ENCODE measurements around the gene TMEM163.
"Not testable (repeated sequence)": the region's sequence is repeated elsewhere in the genome, so short reads cannot be mapped to it uniquely, and the experiment has no call there.

TMEM163 gene

DNA sequence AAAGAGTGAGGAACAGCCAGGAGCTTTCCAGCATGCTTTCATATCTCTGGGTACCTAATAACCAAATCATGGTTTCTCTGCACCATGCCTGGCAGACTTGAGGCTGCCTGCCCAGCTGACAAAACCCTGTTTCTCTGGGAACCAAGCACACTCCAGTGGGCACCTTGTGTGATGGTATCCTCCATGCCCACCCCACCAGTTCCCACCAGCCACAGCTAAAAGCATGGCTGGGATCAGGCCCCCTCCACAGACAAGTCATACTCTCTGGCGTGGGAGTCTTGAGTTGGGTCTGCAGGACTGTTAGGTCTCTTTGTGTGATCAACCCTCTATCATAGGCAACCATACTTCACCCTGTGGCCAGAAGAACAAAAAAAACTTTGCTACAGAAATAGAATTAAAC, 56.0 kb downstream of the TMEM163 start:
- TF ChIP-seq, protein P1, sequence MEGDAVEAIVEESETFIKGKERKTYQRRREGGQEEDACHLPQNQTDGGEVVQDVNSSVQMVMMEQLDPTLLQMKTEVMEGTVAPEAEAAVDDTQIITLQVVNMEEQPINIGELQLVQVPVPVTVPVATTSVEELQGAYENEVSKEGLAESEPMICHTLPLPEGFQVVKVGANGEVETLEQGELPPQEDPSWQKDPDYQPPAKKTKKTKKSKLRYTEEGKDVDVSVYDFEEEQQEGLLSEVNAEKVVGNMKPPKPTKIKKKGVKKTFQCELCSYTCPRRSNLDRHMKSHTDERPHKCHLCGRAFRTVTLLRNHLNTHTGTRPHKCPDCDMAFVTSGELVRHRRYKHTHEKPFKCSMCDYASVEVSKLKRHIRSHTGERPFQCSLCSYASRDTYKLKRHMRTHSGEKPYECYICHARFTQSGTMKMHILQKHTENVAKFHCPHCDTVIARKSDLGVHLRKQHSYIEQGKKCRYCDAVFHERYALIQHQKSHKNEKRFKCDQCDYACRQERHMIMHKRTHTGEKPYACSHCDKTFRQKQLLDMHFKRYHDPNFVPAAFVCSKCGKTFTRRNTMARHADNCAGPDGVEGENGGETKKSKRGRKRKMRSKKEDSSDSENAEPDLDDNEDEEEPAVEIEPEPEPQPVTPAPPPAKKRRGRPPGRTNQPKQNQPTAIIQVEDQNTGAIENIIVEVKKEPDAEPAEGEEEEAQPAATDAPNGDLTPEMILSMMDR (IDR thresholded peaks at IDR 0.05; ENCODE audit: low read depth, low read length) = no peak
- DNase-seq (ENCODE audit: extremely low read depth, low read depth) = no peak

DNA sequence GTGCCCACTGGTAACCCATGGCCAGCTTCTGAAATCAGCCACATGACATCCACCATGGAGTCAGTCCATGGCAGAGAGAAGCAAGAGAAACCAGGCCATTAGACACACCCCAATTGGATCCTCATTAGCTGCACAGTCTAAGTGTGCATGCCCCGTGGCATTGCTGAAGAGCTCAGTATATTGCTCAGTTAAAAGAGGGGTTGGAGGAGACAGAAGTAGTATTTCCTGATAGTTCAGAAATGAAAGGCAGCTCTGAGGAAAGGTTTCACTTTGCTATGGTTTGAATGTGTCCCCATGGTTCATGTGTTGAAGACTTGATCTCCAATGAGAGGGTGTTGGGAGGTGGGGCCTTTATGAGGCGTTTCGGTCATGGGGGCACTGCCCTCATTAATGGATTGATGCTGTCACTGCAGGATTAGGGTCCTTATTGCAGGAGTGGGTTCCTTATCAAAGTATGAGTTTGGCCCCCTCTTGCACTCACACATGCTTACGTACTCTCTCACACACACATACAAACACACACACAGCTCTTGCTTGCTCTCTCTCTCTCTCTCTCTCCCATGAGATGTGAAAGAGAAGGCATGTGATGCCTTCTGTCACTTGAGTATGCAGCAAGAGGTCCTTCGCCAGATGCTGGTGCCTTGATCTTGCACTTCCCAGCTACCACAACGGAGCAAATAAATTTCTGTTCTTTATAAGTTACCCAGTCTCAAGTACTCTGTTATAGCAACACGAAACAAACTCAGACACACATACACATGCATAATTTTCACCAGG, 58.0 kb downstream of the TMEM163 start:
- TF ChIP-seq, protein P1 (IDR thresholded peaks at IDR 0.05; ENCODE audit: low read depth, low read length) = no peak
- DNase-seq (ENCODE audit: extremely low read depth, low read depth) = no peak

DNA sequence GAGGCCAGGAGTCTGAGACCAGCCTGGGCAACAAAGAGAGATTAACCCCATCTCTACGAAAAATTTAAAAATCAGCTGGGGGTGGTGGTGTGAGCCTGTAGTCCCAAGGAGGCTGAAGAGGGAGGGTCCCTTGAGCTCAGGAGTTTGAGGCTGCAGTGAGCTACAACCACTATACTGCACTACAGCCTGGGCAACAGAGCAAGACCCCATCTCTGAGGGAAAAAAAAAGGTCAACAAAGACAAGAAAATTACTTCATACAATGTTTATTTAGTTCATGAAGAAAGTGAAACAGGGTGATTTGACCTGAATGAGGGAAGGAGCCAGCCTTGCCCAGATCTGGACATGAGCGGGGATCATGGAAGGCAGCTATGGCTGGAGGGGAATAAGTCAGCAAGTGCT, 59.1 kb downstream of the TMEM163 start:
- TF ChIP-seq, protein P1 (IDR thresholded peaks at IDR 0.05; ENCODE audit: low read depth, low read length) = no peak
- DNase-seq (ENCODE audit: extremely low read depth, low read depth) = no peak

DNA sequence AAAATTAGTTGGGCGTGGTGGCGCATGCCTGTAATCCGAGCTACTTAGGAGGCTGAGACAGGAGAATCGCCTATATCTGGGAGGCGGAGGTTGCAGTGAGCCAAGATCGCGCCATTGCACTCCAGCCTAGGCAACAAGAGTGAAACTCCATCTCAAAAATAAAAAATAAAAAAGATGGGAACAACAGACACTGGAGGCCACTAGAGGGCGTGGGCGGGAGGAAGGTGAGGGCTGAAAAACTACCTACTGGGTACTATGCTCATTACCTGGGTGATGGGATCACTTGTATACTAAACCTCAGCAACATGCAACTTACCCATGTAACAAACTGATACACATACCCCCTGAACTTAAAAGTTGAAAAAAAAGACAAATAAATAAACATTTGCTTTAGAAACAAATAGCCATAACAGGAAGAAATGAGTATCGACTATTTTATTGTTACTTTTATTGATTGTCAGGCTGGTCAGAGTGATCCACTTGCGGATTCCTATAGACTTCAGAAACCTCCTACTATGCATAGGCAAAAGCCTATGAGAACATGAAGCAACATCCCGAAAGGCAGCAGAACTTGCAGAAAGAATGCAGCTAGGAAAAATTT, 61.0 kb downstream of the TMEM163 start:
- TF ChIP-seq, protein P1 (IDR thresholded peaks at IDR 0.05; ENCODE audit: low read depth, low read length) = no peak; the same call in 1 of the 2 replicates
- DNase-seq (ENCODE audit: extremely low read depth, low read depth) = no peak

DNA sequence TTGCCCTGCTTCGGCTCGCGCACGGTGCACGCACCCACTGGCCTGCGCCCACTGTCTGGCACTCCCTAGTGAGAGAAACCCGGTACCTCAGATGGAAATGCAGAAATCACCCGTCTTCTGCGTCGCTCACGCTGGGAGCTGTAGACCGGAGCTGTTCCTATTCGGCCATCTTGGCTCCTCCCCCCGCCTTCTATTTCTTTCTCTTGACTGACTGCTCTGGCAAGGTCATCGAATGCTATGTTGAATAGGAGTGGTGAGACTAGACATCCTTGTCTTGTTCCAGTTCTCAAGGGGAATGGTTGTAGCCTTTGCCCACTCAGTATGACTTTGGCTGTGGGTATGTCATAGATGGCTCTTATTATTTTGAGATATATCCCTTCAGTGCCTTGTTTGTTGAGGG, 62.4 kb downstream of the TMEM163 start:
- DNase-seq (ENCODE audit: extremely low read depth, low read depth) = not testable (repeated sequence)

DNA sequence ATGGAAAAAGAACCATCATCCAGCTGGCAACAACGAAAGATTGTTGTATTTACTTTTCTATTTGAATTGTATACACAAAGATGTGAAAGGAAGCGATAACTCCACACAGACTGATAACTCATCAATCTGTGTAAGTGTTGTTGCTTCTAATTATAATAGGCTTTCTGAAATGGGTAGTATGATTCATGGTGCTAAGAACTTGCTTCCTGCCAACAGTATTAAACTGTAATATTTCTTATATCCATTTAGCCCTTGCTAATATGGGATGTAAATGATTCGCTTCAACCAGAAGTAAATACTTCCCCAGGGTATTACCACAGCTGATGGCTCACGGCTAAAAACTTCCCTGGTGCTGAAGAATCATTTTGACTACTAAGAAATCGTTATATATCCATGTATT, 70.2 kb downstream of the TMEM163 start:
- TF ChIP-seq, protein P1 (IDR thresholded peaks at IDR 0.05; ENCODE audit: low read depth, low read length) = no peak
- no peak for DNase-seq (ENCODE audit: extremely low read depth, low read depth)

DNA sequence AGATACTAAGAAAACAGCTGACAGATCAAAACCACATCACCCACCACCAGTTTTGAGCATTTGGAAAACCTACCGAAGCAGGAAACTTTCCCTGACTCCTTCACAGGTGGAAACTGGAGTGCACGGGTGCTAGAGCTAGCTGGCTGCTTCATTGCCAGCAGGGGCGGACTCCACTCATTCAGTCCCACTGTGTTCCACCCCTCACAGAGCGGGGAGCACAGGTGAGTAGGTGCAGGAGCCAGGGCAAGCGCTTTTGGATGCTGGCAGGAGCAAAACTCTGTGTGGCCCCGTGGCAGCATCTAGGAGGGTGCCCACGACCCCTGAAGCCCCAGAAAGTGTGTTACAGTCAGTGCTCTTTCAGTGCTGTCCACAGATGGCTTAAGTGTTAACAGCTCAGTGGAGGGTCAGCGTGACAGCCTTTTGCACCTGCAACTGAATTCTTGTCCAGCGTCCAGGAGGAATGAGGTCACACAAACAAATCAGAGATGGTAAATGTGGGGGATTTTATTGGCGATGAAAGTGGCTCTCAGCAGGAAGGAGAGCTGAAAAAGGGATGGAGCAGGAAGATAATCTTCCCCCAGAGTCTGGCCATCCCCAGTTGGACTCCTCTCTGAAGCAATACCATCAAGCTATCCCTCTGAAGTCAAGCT, 71.1 kb downstream of the TMEM163 start:
- TF ChIP-seq, protein P1 (IDR thresholded peaks at IDR 0.05; ENCODE audit: low read depth, low read length) = no peak
- no peak for DNase-seq (ENCODE audit: extremely low read depth, low read depth)

Measured in AG09319 (cell line).